HG02840 (cell line): ENCODE results near the gene ZFPM1.
"Not testable (repeated sequence)": the region's sequence is repeated elsewhere in the genome, so short reads cannot be mapped to it uniquely, and the experiment has no call there.

Experiments used
- ATAC-seq: cut with Tn5 transposase; IDR thresholded peaks from one replicate; pipeline ENCODE4 v1.9.1; 2021; ENCODE audit warnings: mild to moderate bottlenecking, moderate library complexity, moderate number of reproducible peaks; ENCODE audit not compliant: unreplicated experiment, low FRiP score

ZFPM1 gene

GRCh38 chr16:88464447-88465318 is 11.6 kb downstream of the ZFPM1 start:
- ATAC-seq, result no peak

GRCh38 chr16:88465387-88465983 is 12.4 kb downstream of the ZFPM1 start:
- ATAC-seq, result no peak

- ATAC-seq, result no peak
These were observed 13.2 kb downstream of the ZFPM1 start for GRCh38 chr16:88466175-88466862.

GRCh38 chr16:88466949-88467348 is 13.9 kb downstream of the ZFPM1 start:
- no peak for ATAC-seq

- no peak for ATAC-seq
These were observed 14.5 kb downstream of the ZFPM1 start for GRCh38 chr16:88467541-88467944.

- ATAC-seq, result no peak
These were observed 15.4 kb downstream of the ZFPM1 start for GRCh38 chr16:88468275-88469129.

- ATAC-seq, result no peak
These were observed 16.7 kb downstream of the ZFPM1 start for GRCh38 chr16:88469615-88470395.

GRCh38 chr16:88470396-88470680 is 17.3 kb downstream of the ZFPM1 start:
- ATAC-seq, result not testable (repeated sequence)

- not testable (repeated sequence) for ATAC-seq
These were observed 17.6 kb downstream of the ZFPM1 start for GRCh38 chr16:88470696-88471095.

GRCh38 chr16:88471115-88471514 is 18.0 kb downstream of the ZFPM1 start:
- ATAC-seq, result no peak

- ATAC-seq, result no peak
These were observed 18.5 kb downstream of the ZFPM1 start for GRCh38 chr16:88471575-88471974.

GRCh38 chr16:88472069-88472468 is 19.0 kb downstream of the ZFPM1 start:
- no peak for ATAC-seq

GRCh38 chr16:88472637-88473205 is 19.6 kb downstream of the ZFPM1 start:
- no peak for ATAC-seq

GRCh38 chr16:88473666-88474534 is 20.8 kb downstream of the ZFPM1 start:
- ATAC-seq, result no peak

- ATAC-seq, result no peak
These were observed 22.0 kb downstream of the ZFPM1 start for GRCh38 chr16:88475037-88475436.

- ATAC-seq, result no peak
These were observed 23.1 kb downstream of the ZFPM1 start for GRCh38 chr16:88476203-88476602.

- ATAC-seq, result no peak
These were observed 23.8 kb downstream of the ZFPM1 start for GRCh38 chr16:88476817-88477397.
